Rectal smooth muscle tissue (tissue), 1 donor: ENCODE measurements around the gene RAB11FIP2.

Experiments used
- H3K27ac ChIP-seq: one replicate; pipeline ENCODE4 v1.7.0; 2013; ENCODE audit warnings: low read depth, low read length, inconsistent platforms
- H3K27me3 ChIP-seq: one replicate; pipeline ENCODE4 v1.7.0; 2013; ENCODE audit warnings: low read length; ENCODE audit not compliant: control insufficient read depth, insufficient read depth
- H3K36me3 ChIP-seq: one replicate; pipeline ENCODE4 v1.7.0; 2013; ENCODE audit warnings: low read length; ENCODE audit not compliant: control insufficient read depth, insufficient read depth
- H3K4me1 ChIP-seq: one replicate; pipeline ENCODE4 v1.7.0; 2013; ENCODE audit warnings: low read length; ENCODE audit not compliant: control insufficient read depth, insufficient read depth
- H3K4me3 ChIP-seq: one replicate; pipeline ENCODE4 v1.7.0; 2013; ENCODE audit warnings: low read length
- H3K9ac ChIP-seq: one replicate; pipeline ENCODE4 v1.7.0; 2013; ENCODE audit warnings: low read length

Gene RAB11FIP2

GRCh38 chr10:117968354-117969182, 78.2 kb downstream of the RAB11FIP2 start:
- no peaks in the 10 kb centered on the region for H3K4me1 ChIP-seq
- no peak overlapping the region for H3K27ac ChIP-seq
- H3K9ac ChIP-seq, result no peak overlapping the region
- H3K4me3 ChIP-seq, result no peak overlapping the region
- H3K36me3 ChIP-seq, result no peaks in the 10 kb centered on the region
- H3K27me3 ChIP-seq, result no peaks in the 10 kb centered on the region

GRCh38 chr10:117967149-117967650, 79.5 kb downstream of the RAB11FIP2 start:
- Histone ChIP-seq H3K9ac (no peak overlapping the region), H3K36me3 (no peaks in the 10 kb centered on the region), H3K4me3 (no peak overlapping the region), H3K27me3 (no peaks in the 10 kb centered on the region), H3K27ac (no peak overlapping the region), H3K4me1 (no peaks in the 10 kb centered on the region)

GRCh38 chr10:117965984-117966383, 80.8 kb downstream of the RAB11FIP2 start:
- Histone ChIP-seq H3K4me1 (no peaks in the 10 kb centered on the region), H3K27ac (no peak overlapping the region), H3K27me3 (no peaks in the 10 kb centered on the region), H3K36me3 (no peaks in the 10 kb centered on the region), H3K9ac (no peak overlapping the region), H3K4me3 (no peak overlapping the region)

- Histone ChIP-seq H3K36me3 (no peaks in the 10 kb centered on the region), H3K4me3 (no peak overlapping the region), H3K27ac (no peak overlapping the region), H3K27me3 (no peaks in the 10 kb centered on the region), H3K9ac (no peak overlapping the region), H3K4me1 (no peaks in the 10 kb centered on the region)
Measured at GRCh38 chr10:117964536-117964935, 82.2 kb downstream of the RAB11FIP2 start.

- H3K4me3 ChIP-seq, result no peak overlapping the region
- no peaks in the 10 kb centered on the region for H3K4me1 ChIP-seq
- no peaks in the 10 kb centered on the region for H3K27me3 ChIP-seq
- no peak overlapping the region for H3K27ac ChIP-seq
- no peaks in the 10 kb centered on the region for H3K36me3 ChIP-seq
- no peak overlapping the region for H3K9ac ChIP-seq
Measured at GRCh38 chr10:117960345-117960935, 86.3 kb downstream of the RAB11FIP2 start.

- no peaks in the 10 kb centered on the region for H3K27me3 ChIP-seq
- no peaks in the 10 kb centered on the region for H3K36me3 ChIP-seq
- H3K4me1 ChIP-seq, result no peaks in the 10 kb centered on the region
- H3K9ac ChIP-seq, result no peak overlapping the region
- H3K27ac ChIP-seq, result no peak overlapping the region
- H3K4me3 ChIP-seq, result no peak overlapping the region
Measured at GRCh38 chr10:117956972-117957371, 89.8 kb downstream of the RAB11FIP2 start.

- Histone ChIP-seq H3K27me3 (no peaks in the 10 kb centered on the region), H3K4me1 (no peaks in the 10 kb centered on the region), H3K4me3 (no peak overlapping the region), H3K9ac (no peak overlapping the region), H3K36me3 (no peaks in the 10 kb centered on the region), H3K27ac (no peak overlapping the region)
Measured at GRCh38 chr10:117955176-117955575, 91.6 kb downstream of the RAB11FIP2 start.
